HL-60 (cell line): ENCODE measurements around the gene ASB8.

Source experiments
- DNase-seq, 2 experiments: peaks; one replicate each; pipeline ENCODE4 v3.0.0-alpha.2; 2010 to 2020; ENCODE audit warnings: low read depth in 1 of 2, low spot score in 1 of 2
- H3K27ac ChIP-seq: fragments of 250-450 bp; sonication (Bioruptor Pico); replicated peaks from 2 replicates; pipeline ENCODE4 v1.5.1; 2020; ENCODE audit warnings: mild to moderate bottlenecking, moderate library complexity
- H3K27me3 ChIP-seq: fragments of 250-450 bp; sonication (Bioruptor Pico); 2 replicates; pipeline ENCODE4 v1.5.1; 2021; ENCODE audit warnings: mild to moderate bottlenecking, moderate library complexity; ENCODE audit not compliant: insufficient read depth, poor library complexity, severe bottlenecking
- H3K4me3 ChIP-seq: replicated peaks from 2 replicates; pipeline ENCODE4 v1.5.1; 2011; ENCODE audit warnings: mild to moderate bottlenecking, control low read depth, low read length; ENCODE audit not compliant: insufficient read depth
- GABPA ChIP-seq: IDR thresholded peaks from 2 replicates; pipeline ENCODE4 v1.6.1; 2012; ENCODE audit warnings: low read depth
- POLR2AphosphoS5 ChIP-seq: IDR thresholded peaks from 2 replicates; pipeline ENCODE4 v1.6.1; 2012; ENCODE audit warnings: low read depth
- SPI1 ChIP-seq: IDR thresholded peaks from 2 replicates; pipeline ENCODE4 v1.6.1; 2012; ENCODE audit warnings: low read depth, mild to moderate bottlenecking, borderline replicate concordance
- TF ChIP-seq, protein P1 (sequence below): IDR thresholded peaks from one replicate; pipeline ENCODE4 v1.5.1; 2011; ENCODE audit warnings: low read length, control low read depth, inconsistent platforms; ENCODE audit not compliant: insufficient read depth
- TF ChIP-seq, protein P2 (sequence below): IDR thresholded peaks from 2 replicates; pipeline ENCODE4 v1.6.1; 2012; ENCODE audit warnings: low read depth; ENCODE audit not compliant: insufficient replicate concordance

ASB8 gene

DNA sequence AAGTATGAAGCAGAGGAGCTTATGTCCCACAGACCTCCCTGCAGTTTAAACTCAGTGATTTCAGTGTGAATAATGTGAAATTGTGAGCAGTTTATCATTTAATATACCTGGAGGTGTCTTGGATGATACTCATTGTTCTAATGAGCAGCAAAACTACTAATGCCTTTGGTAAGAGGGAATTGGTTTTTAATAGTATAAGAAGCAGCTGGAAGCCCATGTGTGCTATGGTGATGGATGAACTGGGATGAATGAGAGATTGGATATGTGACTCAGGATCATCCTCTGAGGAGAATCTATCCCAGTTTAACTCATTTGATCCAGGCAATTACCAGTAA, 19.1 kb upstream of the ASB8 start:
- Histone ChIP-seq H3K27me3 (peaks cover 10% of the 10 kb centered on the region), H3K4me3 (no peak overlapping the region), H3K27ac (no peak overlapping the region)
- DNase-seq: no peak
- TF ChIP-seq, protein P1, sequence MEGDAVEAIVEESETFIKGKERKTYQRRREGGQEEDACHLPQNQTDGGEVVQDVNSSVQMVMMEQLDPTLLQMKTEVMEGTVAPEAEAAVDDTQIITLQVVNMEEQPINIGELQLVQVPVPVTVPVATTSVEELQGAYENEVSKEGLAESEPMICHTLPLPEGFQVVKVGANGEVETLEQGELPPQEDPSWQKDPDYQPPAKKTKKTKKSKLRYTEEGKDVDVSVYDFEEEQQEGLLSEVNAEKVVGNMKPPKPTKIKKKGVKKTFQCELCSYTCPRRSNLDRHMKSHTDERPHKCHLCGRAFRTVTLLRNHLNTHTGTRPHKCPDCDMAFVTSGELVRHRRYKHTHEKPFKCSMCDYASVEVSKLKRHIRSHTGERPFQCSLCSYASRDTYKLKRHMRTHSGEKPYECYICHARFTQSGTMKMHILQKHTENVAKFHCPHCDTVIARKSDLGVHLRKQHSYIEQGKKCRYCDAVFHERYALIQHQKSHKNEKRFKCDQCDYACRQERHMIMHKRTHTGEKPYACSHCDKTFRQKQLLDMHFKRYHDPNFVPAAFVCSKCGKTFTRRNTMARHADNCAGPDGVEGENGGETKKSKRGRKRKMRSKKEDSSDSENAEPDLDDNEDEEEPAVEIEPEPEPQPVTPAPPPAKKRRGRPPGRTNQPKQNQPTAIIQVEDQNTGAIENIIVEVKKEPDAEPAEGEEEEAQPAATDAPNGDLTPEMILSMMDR: no peak
- TF ChIP-seq GABPA (no peak), SPI1 (no peak), POLR2AphosphoS5 (no peak)
- TF ChIP-seq, protein P2, sequence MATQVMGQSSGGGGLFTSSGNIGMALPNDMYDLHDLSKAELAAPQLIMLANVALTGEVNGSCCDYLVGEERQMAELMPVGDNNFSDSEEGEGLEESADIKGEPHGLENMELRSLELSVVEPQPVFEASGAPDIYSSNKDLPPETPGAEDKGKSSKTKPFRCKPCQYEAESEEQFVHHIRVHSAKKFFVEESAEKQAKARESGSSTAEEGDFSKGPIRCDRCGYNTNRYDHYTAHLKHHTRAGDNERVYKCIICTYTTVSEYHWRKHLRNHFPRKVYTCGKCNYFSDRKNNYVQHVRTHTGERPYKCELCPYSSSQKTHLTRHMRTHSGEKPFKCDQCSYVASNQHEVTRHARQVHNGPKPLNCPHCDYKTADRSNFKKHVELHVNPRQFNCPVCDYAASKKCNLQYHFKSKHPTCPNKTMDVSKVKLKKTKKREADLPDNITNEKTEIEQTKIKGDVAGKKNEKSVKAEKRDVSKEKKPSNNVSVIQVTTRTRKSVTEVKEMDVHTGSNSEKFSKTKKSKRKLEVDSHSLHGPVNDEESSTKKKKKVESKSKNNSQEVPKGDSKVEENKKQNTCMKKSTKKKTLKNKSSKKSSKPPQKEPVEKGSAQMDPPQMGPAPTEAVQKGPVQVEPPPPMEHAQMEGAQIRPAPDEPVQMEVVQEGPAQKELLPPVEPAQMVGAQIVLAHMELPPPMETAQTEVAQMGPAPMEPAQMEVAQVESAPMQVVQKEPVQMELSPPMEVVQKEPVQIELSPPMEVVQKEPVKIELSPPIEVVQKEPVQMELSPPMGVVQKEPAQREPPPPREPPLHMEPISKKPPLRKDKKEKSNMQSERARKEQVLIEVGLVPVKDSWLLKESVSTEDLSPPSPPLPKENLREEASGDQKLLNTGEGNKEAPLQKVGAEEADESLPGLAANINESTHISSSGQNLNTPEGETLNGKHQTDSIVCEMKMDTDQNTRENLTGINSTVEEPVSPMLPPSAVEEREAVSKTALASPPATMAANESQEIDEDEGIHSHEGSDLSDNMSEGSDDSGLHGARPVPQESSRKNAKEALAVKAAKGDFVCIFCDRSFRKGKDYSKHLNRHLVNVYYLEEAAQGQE: no peak

DNA sequence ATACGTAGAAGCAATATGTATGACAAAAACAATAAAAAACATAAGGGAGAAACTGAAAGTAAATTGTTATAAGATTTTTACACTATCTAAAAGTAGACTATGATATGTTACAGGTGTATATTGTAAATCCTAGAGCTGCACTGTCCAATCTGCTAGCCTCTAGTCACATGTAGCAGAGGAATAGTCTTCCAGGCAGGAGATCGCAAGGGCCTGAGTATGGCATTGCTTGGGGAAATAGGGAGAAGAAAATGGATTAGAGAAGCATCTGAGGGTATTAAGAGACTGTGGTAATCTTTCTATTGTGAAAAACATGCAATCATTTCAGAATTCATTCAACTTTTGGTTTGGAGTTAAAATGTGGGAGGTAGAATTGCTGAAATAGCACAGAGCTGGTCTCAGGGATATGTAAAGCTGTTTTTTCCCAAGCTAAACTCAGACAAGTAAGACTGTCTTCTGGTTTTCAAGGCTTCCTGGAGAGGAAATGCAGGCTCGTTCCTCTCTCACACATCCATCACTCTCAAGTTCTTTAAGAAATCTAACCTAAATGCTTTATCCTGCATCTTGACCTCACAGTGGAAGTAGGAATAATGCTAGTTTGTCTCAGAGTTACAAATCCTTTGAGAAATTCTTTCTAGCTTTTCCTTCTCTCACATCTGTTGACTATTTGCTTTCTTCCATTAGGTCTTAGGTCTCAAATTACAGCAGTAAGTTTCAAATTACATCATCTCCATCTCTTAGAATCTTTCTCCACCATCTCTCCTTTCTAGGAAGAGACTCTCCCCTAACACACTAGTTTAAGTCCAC, 18.5 kb upstream of the ASB8 start:
- TF ChIP-seq, protein P1: no peak
- no peak for TF ChIP-seq SPI1
- TF ChIP-seq GABPA: no peak
- no peak for TF ChIP-seq POLR2AphosphoS5
- TF ChIP-seq, protein P2: no peak
- no peak overlapping the region for H3K27ac ChIP-seq
- H3K4me3 ChIP-seq: no peak overlapping the region
- peaks cover 10% of the 10 kb centered on the region for H3K27me3 ChIP-seq
- no peak for DNase-seq

DNA sequence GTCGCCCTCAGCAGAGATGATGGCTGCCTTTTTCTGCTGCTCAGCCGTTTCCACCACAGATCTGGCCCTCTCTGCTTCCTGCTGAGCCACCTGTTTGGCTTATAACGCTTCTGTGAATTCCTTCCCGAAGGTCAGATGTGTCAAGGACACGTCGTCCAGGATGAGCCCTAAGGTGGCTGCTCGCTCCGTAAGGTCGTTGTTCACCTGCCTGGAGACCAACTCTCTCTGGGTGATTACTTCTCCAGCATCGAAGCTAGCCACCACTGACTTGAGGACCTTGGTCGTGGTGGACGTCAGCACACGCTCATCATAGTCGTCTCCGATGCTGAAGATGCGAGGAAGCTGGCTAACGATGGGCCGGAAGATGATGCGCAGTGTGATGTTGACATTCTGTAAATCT, 11.7 kb upstream of the ASB8 start:
- TF ChIP-seq, protein P2: no peak
- TF ChIP-seq SPI1: no peak
- TF ChIP-seq, protein P1: no peak
- TF ChIP-seq GABPA: no peak
- no peak for TF ChIP-seq POLR2AphosphoS5
- Histone ChIP-seq H3K4me3 (no peak overlapping the region), H3K27ac (no peak overlapping the region), H3K27me3 (no peaks in the 10 kb centered on the region)
- no peak for DNase-seq
